Brain microvascular endothelial cell (primary cell): ENCODE measurements around the gene RAB20.
A peak's percentile ranks its signal among the peaks of the same experiment; 100 is the strongest.

ENCODE experiments used
- DNase-seq: peaks from one replicate; pipeline ENCODE4 v3.0.0-alpha.2; 2020
- H3K27ac ChIP-seq: fragments of 250-450 bp; sonication (Bioruptor Pico); 2 replicates; pipeline ENCODE4 v1.5.1; 2020; ENCODE audit warnings: mild to moderate bottlenecking, moderate library complexity
- H3K27me3 ChIP-seq: fragments of 250-450 bp; sonication (Bioruptor Pico); replicated peaks from 2 replicates; pipeline ENCODE4 v1.5.1; 2020; ENCODE audit warnings: mild to moderate bottlenecking
- H3K36me3 ChIP-seq: fragments of 250-450 bp; sonication (Bioruptor Pico); replicated peaks from 2 replicates; pipeline ENCODE4 v1.5.1; 2020; ENCODE audit warnings: mild to moderate bottlenecking
- H3K4me3 ChIP-seq: 2 replicates; pipeline ENCODE4 v1.5.1; 2011; ENCODE audit warnings: low read depth, mild to moderate bottlenecking, control low read depth, low read length, moderate library complexity
- in situ Hi-C: cut with HindIII; loops from 2 replicates; pipeline ENCODE4 v1.10.0; 2017; ENCODE audit warnings: low sequenced_read_pairs, low pct_ligation_motif_present
- TF ChIP-seq, protein P1 (sequence below): IDR thresholded peaks from 2 replicates; pipeline ENCODE4 v1.5.1; 2011; ENCODE audit warnings: low read depth, mild to moderate bottlenecking, moderate library complexity, low read length, control low read depth, inconsistent platforms; ENCODE audit errors: missing control alignments

RAB20 gene

GRCh38 chr13:110600261-110600819 is 38.8 kb upstream of the RAB20 start:
- Histone ChIP-seq H3K4me3 (no peak overlapping the region), H3K36me3 (no peaks in the 10 kb centered on the region), H3K27me3 (no peaks in the 10 kb centered on the region), H3K27ac (no peak overlapping the region)
- DNase-seq, result no peak
- in situ Hi-C loops, result no loop called here
- TF ChIP-seq, protein P1, sequence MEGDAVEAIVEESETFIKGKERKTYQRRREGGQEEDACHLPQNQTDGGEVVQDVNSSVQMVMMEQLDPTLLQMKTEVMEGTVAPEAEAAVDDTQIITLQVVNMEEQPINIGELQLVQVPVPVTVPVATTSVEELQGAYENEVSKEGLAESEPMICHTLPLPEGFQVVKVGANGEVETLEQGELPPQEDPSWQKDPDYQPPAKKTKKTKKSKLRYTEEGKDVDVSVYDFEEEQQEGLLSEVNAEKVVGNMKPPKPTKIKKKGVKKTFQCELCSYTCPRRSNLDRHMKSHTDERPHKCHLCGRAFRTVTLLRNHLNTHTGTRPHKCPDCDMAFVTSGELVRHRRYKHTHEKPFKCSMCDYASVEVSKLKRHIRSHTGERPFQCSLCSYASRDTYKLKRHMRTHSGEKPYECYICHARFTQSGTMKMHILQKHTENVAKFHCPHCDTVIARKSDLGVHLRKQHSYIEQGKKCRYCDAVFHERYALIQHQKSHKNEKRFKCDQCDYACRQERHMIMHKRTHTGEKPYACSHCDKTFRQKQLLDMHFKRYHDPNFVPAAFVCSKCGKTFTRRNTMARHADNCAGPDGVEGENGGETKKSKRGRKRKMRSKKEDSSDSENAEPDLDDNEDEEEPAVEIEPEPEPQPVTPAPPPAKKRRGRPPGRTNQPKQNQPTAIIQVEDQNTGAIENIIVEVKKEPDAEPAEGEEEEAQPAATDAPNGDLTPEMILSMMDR, result no peak

- Histone ChIP-seq H3K36me3 (no peaks in the 10 kb centered on the region), H3K27ac (no peak overlapping the region), H3K27me3 (no peaks in the 10 kb centered on the region), H3K4me3 (no peak overlapping the region)
- in situ Hi-C loops, result no loop called here
- TF ChIP-seq, protein P1, result no peak
- DNase-seq, result no peak
Measured at GRCh38 chr13:110597041-110597689, 35.6 kb upstream of the RAB20 start.

DNA sequence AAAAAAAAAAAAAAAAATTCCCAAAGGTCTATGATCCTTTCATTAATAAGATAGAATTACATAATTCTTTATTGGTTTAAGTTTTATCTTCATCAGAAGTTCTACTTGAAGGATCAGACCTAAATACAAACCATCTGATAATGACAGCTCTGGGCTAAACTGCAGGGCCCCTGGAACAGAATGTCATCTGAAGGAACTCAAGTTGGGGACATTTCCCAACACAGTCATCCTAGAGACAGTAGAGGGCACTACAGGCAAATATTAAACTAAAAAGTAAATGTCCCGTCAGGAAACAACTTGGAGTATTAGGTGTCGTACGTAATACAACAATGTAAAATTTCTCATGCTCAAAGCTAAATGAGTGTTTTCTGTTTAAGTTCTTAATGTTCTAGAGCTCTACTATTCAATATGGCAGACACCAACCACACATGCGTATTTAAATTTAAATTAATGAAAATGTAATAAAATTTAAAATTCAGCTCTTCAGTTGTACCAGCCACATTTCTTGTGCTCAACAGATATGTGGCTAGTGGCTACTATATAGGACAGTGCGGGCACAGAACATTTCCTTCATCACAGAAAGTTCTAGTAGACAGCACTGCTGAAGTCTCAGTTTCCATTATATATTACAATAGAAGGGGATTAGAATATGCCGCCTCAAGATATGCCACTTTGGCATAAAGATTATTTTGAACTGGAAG is 32.1 kb upstream of the RAB20 start:
- no peak overlapping the region for H3K27ac ChIP-seq
- in situ Hi-C loops, result no loop called here
- H3K4me3 ChIP-seq, result no peak overlapping the region
- DNase-seq, result peak; percentile 27
- H3K36me3 ChIP-seq, result no peaks in the 10 kb centered on the region
- H3K27me3 ChIP-seq, result no peaks in the 10 kb centered on the region
- TF ChIP-seq, protein P1, result peak; percentile 68

- in situ Hi-C loops, result no loop called here
- H3K36me3 ChIP-seq, result no peaks in the 10 kb centered on the region
- H3K4me3 ChIP-seq, result no peak overlapping the region
- TF ChIP-seq, protein P1, result no peak
- DNase-seq, result no peak
- H3K27me3 ChIP-seq, result no peaks in the 10 kb centered on the region
- no peak overlapping the region for H3K27ac ChIP-seq
Measured at GRCh38 chr13:110592665-110593064, 31.1 kb upstream of the RAB20 start.

- no peak for DNase-seq
- H3K27ac ChIP-seq, result no peak overlapping the region
- in situ Hi-C loops, result no loop called here
- no peak overlapping the region for H3K4me3 ChIP-seq
- H3K27me3 ChIP-seq, result no peaks in the 10 kb centered on the region
- H3K36me3 ChIP-seq, result no peaks in the 10 kb centered on the region
- TF ChIP-seq, protein P1, result no peak
Measured at GRCh38 chr13:110590577-110590976, 29.1 kb upstream of the RAB20 start.
